Peyer's patch (tissue), 4 donors: ENCODE data around the gene PLS1.

Source experiments
- POLR2A ChIP-seq, 2 donors: fragments of 450-650 bp; IDR thresholded peaks; one replicate each; pipeline ENCODE4 v1.5.1; 2017; ENCODE audit warnings: antibody characterized with exemption in 2 of 2, mild to moderate bottlenecking in 2 of 2, moderate library complexity in 2 of 2
- TF ChIP-seq, protein P1 (sequence below), 6 experiments: fragments of 450-650 bp in 4 of 6; fragments of 200-600 bp in 2 of 6; sonication (generic) in 1 of 6; IDR thresholded peaks; one replicate each; pipeline ENCODE4 v1.5.1; 2017 to 2019; ENCODE audit warnings: antibody characterized with exemption in 6 of 6, mild to moderate bottlenecking in 3 of 6, moderate library complexity in 1 of 6

- TF ChIP-seq, protein P1, sequence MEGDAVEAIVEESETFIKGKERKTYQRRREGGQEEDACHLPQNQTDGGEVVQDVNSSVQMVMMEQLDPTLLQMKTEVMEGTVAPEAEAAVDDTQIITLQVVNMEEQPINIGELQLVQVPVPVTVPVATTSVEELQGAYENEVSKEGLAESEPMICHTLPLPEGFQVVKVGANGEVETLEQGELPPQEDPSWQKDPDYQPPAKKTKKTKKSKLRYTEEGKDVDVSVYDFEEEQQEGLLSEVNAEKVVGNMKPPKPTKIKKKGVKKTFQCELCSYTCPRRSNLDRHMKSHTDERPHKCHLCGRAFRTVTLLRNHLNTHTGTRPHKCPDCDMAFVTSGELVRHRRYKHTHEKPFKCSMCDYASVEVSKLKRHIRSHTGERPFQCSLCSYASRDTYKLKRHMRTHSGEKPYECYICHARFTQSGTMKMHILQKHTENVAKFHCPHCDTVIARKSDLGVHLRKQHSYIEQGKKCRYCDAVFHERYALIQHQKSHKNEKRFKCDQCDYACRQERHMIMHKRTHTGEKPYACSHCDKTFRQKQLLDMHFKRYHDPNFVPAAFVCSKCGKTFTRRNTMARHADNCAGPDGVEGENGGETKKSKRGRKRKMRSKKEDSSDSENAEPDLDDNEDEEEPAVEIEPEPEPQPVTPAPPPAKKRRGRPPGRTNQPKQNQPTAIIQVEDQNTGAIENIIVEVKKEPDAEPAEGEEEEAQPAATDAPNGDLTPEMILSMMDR (IDR thresholded peaks at IDR 0.05): no peak
- TF ChIP-seq POLR2A (IDR thresholded peaks at IDR 0.05): no peak
These were observed 32.6 kb downstream of the PLS1 start for GRCh38 chr3:142628801-142629200.
